Fibroblast of villous mesenchyme (primary cell): ENCODE measurements around the gene TXNDC9. TPM values are rescaled to one million over a fixed set of nuclear protein-coding genes. Genes with fewer than 3 reads are reported as not detected.
A peak's percentile ranks its signal among the peaks of the same experiment; 100 is the strongest.
"Not testable (repeated sequence)": the region's sequence is repeated elsewhere in the genome, so short reads cannot be mapped to it uniquely, and the experiment has no call there.

Source experiments
- DNase-seq: peaks from one replicate; pipeline ENCODE4 v3.0.0-alpha.2; 2010; ENCODE audit warnings: low read depth
- H3K4me3 ChIP-seq: 2 replicates; pipeline ENCODE4 v1.5.1; 2011; ENCODE audit warnings: low read depth, mild to moderate bottlenecking, low read length
- total RNA-seq: library from RNA; depleted of rRNA; stranded (reverse); fragments of >200 nt; gene quantifications from 2 replicates; pipeline ENCODE4 v1.2.3, GENCODE V29; 2012
- TF ChIP-seq, protein P1 (sequence below): IDR thresholded peaks from 2 replicates; pipeline ENCODE4 v1.5.1; 2012; ENCODE audit warnings: low read depth, mild to moderate bottlenecking, low read length; ENCODE audit not compliant: insufficient read depth

Gene TXNDC9
- total RNA-seq, 1 donor, result 115 TPM

- DNase-seq, result peak; percentile 93
- peak overlapping the region; percentile 35 for H3K4me3 ChIP-seq
- TF ChIP-seq, protein P1, sequence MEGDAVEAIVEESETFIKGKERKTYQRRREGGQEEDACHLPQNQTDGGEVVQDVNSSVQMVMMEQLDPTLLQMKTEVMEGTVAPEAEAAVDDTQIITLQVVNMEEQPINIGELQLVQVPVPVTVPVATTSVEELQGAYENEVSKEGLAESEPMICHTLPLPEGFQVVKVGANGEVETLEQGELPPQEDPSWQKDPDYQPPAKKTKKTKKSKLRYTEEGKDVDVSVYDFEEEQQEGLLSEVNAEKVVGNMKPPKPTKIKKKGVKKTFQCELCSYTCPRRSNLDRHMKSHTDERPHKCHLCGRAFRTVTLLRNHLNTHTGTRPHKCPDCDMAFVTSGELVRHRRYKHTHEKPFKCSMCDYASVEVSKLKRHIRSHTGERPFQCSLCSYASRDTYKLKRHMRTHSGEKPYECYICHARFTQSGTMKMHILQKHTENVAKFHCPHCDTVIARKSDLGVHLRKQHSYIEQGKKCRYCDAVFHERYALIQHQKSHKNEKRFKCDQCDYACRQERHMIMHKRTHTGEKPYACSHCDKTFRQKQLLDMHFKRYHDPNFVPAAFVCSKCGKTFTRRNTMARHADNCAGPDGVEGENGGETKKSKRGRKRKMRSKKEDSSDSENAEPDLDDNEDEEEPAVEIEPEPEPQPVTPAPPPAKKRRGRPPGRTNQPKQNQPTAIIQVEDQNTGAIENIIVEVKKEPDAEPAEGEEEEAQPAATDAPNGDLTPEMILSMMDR, result no peak
These were observed 57.3 kb downstream of the TXNDC9 start for GRCh38 chr2:99278793-99279291.

- DNase-seq, H3K4me3 ChIP-seq: not testable (repeated sequence)
These were observed 57.9 kb downstream of the TXNDC9 start for GRCh38 chr2:99278195-99278765.

DNA sequence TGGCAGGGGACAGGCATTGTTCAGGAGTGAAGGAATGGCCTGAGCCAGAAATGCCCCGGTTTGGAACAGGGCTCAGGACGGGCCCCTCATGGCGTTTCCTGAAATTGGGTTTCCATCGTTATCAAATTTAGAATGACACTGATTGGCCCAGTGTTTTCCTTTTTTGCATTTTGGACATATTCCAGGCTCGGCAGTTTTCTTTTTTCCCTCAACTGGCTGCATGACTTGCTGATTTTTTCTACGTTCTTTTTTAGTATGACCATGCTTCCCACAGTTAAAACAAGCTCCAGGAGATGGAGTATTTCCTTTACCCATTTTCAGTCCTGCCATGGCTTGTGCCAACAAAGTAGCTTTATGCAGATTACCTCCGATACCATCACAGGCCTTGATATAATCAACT is 60.3 kb downstream of the TXNDC9 start:
- TF ChIP-seq, protein P1, result no peak
- DNase-seq, result no peak
- no peak overlapping the region for H3K4me3 ChIP-seq

Other genes starting within 250 kb of the TXNDC9 start
- gene C2orf15, start 194.6 kb downstream of the TXNDC9 start, total RNA-seq, result not detected in 2 replicates
- gene TSGA10, start 181.4 kb downstream of the TXNDC9 start, total RNA-seq, result 1.9 and 3.0 TPM in 2 replicates
- 2.3 and 6.5 TPM in 2 replicates for gene LIPT1, start 181.4 kb downstream of the TXNDC9 start, total RNA-seq
- gene MITD1, start 155.3 kb downstream of the TXNDC9 start, total RNA-seq, result 19.0 and 23.3 TPM in 2 replicates
- gene MRPL30, start 155.1 kb downstream of the TXNDC9 start, total RNA-seq, result 31.2 and 40.6 TPM in 2 replicates
- gene LYG2, start 80.7 kb downstream of the TXNDC9 start, total RNA-seq, result not detected in 2 replicates
- gene LYG1, start 35.1 kb downstream of the TXNDC9 start, total RNA-seq, result 0.32 and 0.43 TPM in 2 replicates
- 15.8 and 19.0 TPM in 2 replicates for gene EIF5B, start 1.1 kb upstream of the TXNDC9 start, total RNA-seq
- 40.6 and 44.0 TPM in 2 replicates for gene REV1, start 153.7 kb upstream of the TXNDC9 start, total RNA-seq